Lung (tissue), 12 donors: ENCODE data around the gene RNASEH2A. TPM values are rescaled to one million over a fixed set of nuclear protein-coding genes. Genes with fewer than 3 reads are reported as not detected.

Experiments used
- ATAC-seq: fragments of 200-7000 bp; cut with Tn5 transposase; one replicate; pipeline ENCODE4 v1.9.1; 2020; ENCODE audit warnings: moderate number of reproducible peaks; ENCODE audit not compliant: insufficient read depth, low FRiP score
- DNase-seq, 3 donors: peaks; one replicate each; pipeline ENCODE4 v3.0.0-alpha.2; 2013 to 2017
- H3K27ac ChIP-seq, 2 donors: one replicate each; pipeline ENCODE4 v1.5.1; 2013; ENCODE audit warnings: mild to moderate bottlenecking in 2 of 2, moderate library complexity in 2 of 2, control low read depth in 1 of 2, inconsistent platforms in 1 of 2, low read depth in 1 of 2, low read length in 1 of 2
- H3K27me3 ChIP-seq, 3 donors: one replicate each; pipeline ENCODE4 v1.5.1; 2013; ENCODE audit warnings: low read length in 2 of 3; ENCODE audit not compliant: control insufficient read depth in 3 of 3, insufficient read depth in 3 of 3
- H3K36me3 ChIP-seq, 4 donors: one replicate each; pipeline ENCODE4 v1.5.1; 2013; ENCODE audit warnings: low read length in 4 of 4, mild to moderate bottlenecking in 1 of 4, moderate library complexity in 1 of 4; ENCODE audit not compliant: control insufficient read depth in 4 of 4, insufficient read depth in 4 of 4
- H3K4me1 ChIP-seq, 5 donors: one replicate each; pipeline ENCODE4 v1.5.1; 2013; ENCODE audit warnings: low read length in 5 of 5, mild to moderate bottlenecking in 2 of 5, moderate library complexity in 1 of 5; ENCODE audit not compliant: control insufficient read depth in 5 of 5, insufficient read depth in 5 of 5
- H3K4me3 ChIP-seq: one replicate; pipeline ENCODE4 v1.5.1; 2013; ENCODE audit warnings: mild to moderate bottlenecking, control low read depth, moderate library complexity
- H3K9ac ChIP-seq, 2 donors: one replicate each; pipeline ENCODE4 v1.5.1; 2013; ENCODE audit warnings: low read length in 2 of 2, control low read depth in 1 of 2; ENCODE audit not compliant: insufficient read depth in 1 of 2
- H3K9me3 ChIP-seq, 4 donors: one replicate each; pipeline ENCODE4 v1.5.1; 2013; ENCODE audit warnings: low read length in 3 of 4, mild to moderate bottlenecking in 1 of 4, moderate library complexity in 1 of 4; ENCODE audit not compliant: control insufficient read depth in 4 of 4, insufficient read depth in 3 of 4
- WGBS, 2 donors: extraction: QIAGEN DNeasy Blood & Tissue Kit; methylation state at CpG; one replicate each; pipeline ENCODE4 v1.1.7; 2013; 5-methylcytosine and 5-hydroxymethylcytosine counted together
- polyA plus RNA-seq, 2 donors: library from polyadenylated mRNA; stranded (reverse); fragments of 200-250 nt; gene quantifications; one replicate each; pipeline ENCODE4 v1.2.1, GENCODE V29; 2013
- total RNA-seq, 2 donors: library from RNA; depleted of rRNA in 1 of 2; stranded (reverse); fragments of >200 nt in 1 of 2; gene quantifications; one replicate each; pipeline ENCODE4 v1.2.1, GENCODE V29; 2014 to 2021
- TF ChIP-seq, protein P1 (sequence below): IDR thresholded peaks from 2 replicates; pipeline ENCODE4 v1.5.1; 2012; ENCODE audit warnings: mild to moderate bottlenecking; ENCODE audit errors: control extremely low read depth, extremely low read depth
- donor health status: control.
- donor health status: control.
- donor health status: Bipolar disorder and iron deficiency.
- donor health status: healthy.
- donor health status: DM: yes; HTN: yes; CAD: no.

RNASEH2A gene
- total and polyA plus RNA-seq, 4 donors = 7.3 to 16.1 (median 9.3) TPM

DNA sequence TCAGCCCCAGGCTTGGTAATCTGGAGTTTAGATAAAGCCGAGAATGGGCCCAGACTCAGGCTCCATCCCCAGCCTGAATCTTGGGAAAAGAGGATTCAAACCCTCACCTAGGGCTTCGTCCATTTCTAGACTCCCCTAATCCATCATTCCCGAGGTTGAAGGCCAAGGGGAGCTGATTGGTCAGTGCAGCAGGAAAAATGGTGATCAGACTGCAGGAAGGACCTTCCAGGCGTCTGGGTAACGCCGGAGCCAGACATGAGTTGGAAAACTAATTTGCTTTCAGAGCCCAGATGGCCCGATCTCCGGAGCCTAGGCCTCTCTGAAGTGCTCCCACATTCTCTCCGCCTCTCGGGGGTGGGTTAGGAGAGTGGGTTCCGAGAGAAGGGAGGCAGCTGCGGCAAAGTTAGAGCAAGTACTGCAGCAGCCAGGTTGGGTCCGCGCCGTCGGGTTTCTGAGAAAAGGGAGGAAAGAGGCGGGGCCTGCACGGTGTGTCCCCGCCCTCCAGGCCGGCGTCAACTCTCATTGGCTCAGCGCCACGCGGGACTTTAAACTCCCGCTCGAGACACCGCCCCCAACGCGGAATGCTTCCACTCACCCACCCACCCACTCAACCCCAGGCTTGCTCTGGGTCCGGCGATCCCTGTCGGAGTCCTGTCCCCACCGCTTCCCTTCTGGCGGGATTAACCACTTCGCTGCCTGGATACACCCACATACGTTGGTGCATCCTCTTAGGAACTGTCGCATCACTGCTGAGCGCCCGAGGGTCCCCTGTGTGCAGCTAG, 28.8 kb downstream of the RNASEH2A start:
- Histone ChIP-seq H3K9ac (no peak overlapping the region), H3K36me3 (no peaks in the 10 kb centered on the region), H3K27ac (no peak overlapping the region), H3K4me1 (peaks cover 0 to 11% (median 0%) of the 10 kb centered on the region in 5 donors), H3K4me3 (no peak overlapping the region), H3K27me3 (peaks cover 0 to 69% (median 66%) of the 10 kb centered on the region in 3 donors), H3K9me3 (peaks cover 0 to 4% (median 0%) of the 10 kb centered on the region in 4 donors)
- ATAC-seq = no peak
- 6 to 11% methylated on average over 39 of the region's 39 CpGs for WGBS, 2 donors
- peak in 1 of 3 donors; percentile 14 for DNase-seq
- TF ChIP-seq, protein P1, sequence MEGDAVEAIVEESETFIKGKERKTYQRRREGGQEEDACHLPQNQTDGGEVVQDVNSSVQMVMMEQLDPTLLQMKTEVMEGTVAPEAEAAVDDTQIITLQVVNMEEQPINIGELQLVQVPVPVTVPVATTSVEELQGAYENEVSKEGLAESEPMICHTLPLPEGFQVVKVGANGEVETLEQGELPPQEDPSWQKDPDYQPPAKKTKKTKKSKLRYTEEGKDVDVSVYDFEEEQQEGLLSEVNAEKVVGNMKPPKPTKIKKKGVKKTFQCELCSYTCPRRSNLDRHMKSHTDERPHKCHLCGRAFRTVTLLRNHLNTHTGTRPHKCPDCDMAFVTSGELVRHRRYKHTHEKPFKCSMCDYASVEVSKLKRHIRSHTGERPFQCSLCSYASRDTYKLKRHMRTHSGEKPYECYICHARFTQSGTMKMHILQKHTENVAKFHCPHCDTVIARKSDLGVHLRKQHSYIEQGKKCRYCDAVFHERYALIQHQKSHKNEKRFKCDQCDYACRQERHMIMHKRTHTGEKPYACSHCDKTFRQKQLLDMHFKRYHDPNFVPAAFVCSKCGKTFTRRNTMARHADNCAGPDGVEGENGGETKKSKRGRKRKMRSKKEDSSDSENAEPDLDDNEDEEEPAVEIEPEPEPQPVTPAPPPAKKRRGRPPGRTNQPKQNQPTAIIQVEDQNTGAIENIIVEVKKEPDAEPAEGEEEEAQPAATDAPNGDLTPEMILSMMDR = no peak

DNA sequence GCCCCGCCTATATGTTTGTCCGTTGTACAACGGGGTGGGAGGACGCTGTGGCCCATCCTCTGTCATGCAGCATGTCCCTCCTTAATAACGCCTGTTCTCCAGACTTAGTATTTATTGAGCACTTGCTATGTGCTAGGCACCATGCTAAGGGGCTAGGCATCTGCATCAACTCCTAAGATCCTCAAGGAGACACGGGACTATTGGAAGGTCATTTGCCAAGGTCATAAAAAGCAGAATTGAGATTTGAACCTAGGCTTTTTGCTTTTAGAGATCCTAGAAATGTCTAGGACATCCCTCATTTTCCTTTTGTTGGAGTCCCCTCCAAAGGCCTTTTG, 30.1 kb downstream of the RNASEH2A start:
- 5 to 9% methylated on average over 6 of the region's 6 CpGs for WGBS, 2 donors

DNA sequence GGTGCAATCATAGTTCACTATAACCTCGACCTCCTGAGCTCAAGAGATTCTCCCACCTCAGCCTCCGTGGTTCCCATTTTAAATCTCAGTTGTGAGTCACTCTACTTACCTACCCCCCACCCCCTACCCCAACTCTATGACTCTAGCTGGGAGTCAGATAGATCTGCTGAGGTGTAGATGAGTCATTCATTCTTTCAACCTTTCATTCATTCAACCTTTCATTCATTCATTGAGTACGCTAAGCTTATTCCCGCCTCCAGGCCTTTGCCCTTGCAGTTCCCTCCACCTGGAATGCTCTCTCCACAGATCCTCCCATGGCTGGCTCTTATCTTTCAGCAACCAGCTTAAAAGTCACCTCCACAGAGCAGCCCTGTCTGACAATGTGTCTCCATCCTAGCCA, 30.8 kb downstream of the RNASEH2A start:
- Histone ChIP-seq H3K9ac (no peak overlapping the region), H3K4me1 (peaks cover 0 to 13% (median 0%) of the 10 kb centered on the region in 5 donors), H3K27ac (no peak overlapping the region), H3K36me3 (no peaks in the 10 kb centered on the region), H3K4me3 (no peak overlapping the region), H3K27me3 (peaks cover 0 to 75% (median 66%) of the 10 kb centered on the region in 3 donors), H3K9me3 (peaks cover 0 to 4% (median 0%) of the 10 kb centered on the region in 4 donors)
- WGBS, 2 donors = 78 to 79% methylated on average over 4 of the region's 4 CpGs
- TF ChIP-seq, protein P1 = no peak
- ATAC-seq = no peak
- no peak for DNase-seq

More for the DNA sequence above, 30.1 kb downstream of the RNASEH2A start:
- ATAC-seq (no peak), DNase-seq (no peak)
- no peaks in the 10 kb centered on the region for H3K36me3 ChIP-seq
- H3K27me3 ChIP-seq = peaks cover 0 to 75% (median 66%) of the 10 kb centered on the region in 3 donors
- H3K27ac ChIP-seq = no peak overlapping the region
- peaks cover 0 to 4% (median 0%) of the 10 kb centered on the region in 4 donors for H3K9me3 ChIP-seq
- no peak overlapping the region for H3K9ac ChIP-seq
- TF ChIP-seq, protein P1 = no peak
- no peak overlapping the region for H3K4me3 ChIP-seq
- peaks cover 0 to 13% (median 0%) of the 10 kb centered on the region in 5 donors for H3K4me1 ChIP-seq
